ENCODE results near the gene UBE3B.

UBE3B gene

DNA sequence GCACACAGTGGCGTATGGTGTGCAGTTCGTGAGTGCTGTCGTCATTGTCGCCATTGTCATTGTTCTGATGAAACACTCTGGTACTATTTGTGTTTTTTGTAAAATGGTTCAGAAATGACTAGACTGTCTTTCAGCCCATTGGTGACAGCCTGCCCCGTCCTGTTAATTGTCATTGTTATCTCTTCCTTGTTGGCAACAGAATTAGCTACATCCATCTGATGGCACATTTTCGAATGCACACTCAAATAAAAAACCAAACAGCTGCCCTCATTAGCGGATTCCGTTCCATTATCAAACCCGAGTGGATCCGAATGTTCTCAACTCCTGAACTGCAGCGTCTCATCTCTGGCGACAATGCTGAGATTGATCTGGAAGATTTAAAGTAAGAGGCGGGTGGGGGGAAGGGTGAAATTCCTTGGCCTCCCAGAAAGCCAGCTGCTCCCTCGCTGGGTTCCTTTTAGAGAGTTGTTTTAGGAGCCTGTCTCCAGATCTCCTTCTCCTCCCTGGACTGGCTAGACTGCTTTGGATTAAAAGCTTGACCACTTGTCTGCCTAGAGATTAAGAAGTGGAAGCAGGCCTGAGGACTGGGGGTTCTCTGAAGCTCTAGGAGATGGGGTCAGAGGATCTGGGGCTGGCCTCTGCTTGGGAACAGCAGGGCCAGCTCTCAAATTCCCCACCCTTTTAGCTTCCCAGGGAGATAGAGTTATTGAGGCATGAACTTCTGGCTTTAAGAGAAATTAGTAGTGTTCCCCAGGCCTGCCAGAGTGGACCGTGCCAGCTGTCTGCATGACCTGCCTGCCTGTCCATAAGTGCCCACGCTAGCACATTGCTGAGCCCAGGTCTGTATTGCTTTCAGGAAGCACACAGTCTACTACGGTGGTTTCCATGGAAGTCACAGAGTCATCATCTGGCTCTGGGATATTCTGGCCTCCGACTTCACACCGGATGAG is 52.5 kb downstream of the UBE3B start:
- no peak for DNase-seq (ENCODE audit: low read depth)

DNA sequence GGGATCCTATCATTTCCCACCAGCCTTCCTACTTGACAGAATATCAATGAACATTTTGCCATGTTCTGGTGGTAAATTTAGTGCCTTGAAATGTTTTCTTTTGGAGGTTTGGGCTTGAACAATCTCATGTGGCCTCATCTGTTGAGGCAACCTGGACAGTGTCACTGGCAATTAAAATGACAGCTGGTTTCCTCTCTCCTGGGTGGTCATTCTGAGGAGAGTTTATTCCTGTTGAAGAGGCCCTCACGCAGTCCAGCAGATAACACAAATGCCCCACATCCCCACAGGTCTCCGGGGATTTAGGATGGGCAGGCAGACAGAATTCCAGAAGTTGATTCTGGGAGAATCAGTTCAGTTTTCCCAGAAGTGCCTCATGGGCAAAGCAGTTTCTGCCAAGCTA is 54.0 kb downstream of the UBE3B start:
- no peak for DNase-seq (ENCODE audit: low read depth)

- no peak for DNase-seq (ENCODE audit: low read depth)
Measured at GRCh38 chr12:109532721-109533486, 55.5 kb downstream of the UBE3B start.

- DNase-seq (ENCODE audit: low read depth): no peak
Measured at GRCh38 chr12:109533487-109533740, 56.0 kb downstream of the UBE3B start.

GRCh38 chr12:109534456-109534855 is 57.0 kb downstream of the UBE3B start:
- no peak for DNase-seq (ENCODE audit: low read depth)

GRCh38 chr12:109535231-109535862 is 57.9 kb downstream of the UBE3B start:
- no peak for DNase-seq (ENCODE audit: low read depth)

GRCh38 chr12:109535863-109536250 is 58.4 kb downstream of the UBE3B start:
- DNase-seq (ENCODE audit: low read depth): no peak

DNA sequence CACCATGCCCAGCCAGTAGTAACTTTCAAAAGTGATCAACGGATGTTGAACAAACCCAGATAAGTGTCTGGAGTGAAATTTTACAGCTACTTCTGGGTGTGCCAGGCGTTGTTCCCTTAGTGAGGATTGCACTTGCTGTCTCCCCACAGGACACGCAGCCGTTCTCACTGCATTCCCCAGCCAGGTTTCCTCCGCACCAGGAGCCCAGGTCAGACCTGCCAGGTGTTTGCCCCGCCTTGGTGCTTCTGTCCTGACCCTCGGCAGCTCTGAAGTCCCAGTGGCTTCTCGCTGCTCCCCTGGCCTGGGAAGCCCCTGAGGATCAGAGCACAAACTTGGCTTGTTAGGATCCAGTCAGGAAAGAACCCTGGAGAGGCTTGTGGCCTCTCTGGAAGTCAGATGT is 59.7 kb downstream of the UBE3B start:
- no peak for DNase-seq (ENCODE audit: low read depth)

DNA sequence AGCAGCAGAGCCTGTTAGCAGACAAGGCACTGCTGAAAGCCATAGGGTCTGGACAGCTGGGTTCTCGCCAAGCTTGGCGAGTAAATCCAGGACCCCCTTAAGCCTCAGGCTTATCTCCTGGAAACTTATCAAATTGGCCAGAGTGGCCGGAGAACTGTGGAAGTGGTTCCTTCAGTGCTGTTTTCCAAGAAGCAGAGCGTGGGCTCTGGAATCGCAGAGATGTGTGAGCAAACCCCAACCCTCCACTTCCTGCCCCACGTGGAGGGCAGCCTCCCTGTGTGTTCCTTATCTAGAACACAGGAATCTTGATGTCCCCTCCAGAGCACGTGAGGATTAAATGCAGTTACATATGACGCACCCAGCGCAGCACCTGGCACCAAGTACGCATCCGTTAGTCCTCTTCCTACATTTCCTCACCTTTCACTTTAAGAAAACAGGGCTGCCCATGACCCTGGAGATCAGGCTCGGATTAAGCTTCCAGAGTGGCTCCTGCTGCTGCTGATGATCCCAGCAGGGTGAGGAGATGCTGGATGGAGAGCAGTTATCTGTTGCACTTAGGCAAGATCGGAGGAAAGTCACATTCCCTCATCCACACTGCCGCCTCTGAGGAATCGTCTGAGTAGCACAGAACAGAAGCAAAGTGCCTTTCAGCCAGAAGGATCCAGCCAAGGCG is 60.9 kb downstream of the UBE3B start:
- DNase-seq (ENCODE audit: low read depth): no peak

DNA sequence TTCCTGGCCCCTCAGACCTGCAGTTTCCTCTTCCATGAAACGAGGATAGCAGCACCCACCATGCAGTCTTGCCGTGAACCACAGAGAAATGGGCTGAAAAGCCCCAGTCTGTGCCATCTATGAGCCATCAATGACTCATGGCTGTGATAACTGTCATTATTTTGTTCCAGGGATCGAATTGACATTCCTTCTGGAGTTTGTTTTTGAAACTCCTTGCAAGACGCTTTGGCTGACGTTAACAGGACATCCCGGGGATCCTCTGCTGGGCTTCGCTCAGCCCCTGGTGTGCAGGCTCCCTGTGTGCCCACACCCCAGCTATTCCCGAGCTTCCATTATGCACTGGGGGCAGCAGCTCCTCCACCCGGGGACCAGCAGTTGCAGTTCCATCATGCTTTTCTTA is 62.1 kb downstream of the UBE3B start:
- DNase-seq (ENCODE audit: low read depth): no peak

DNA sequence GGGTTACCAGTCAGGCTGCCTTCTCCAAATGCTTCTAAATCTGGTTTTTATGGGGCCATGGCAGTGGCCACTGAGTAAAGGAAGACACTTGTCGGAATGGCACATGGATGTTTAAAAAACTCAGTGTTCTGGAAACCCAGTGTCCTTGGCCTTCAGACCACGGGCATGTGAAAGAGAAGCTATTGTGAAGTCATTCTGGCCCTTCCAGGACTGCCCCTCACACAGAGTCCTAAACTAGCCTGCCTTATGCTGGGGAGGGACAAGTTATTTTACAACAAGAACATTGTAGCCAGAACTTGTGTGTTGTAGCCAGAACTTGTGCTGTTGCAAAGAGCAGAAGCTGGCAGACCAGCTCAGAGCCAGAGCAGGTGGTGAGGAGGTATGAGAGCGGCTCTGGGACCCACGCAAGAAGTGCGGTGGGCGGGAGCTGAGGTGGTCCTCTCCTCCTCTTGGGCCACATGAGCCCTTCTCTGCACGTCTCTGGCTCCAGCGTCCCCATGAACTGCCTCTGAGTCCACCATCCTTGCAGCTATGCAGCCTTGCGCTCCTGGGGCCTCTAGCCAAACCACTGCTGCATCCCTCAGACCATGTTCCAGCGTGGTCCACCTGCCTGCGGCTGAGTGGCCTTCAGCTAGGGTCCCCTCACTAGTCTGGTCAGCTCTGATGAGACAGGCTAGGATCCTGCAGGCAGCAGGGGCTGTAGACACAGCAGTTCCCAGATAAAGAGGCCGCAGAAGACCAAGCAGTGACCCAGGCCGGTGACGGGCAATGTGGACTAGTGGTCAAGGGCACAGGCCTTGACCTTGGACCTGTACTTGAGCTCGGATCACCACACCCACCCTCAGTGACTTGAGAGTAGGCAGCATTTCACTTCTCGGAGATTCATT is 63.3 kb downstream of the UBE3B start:
- no peak for DNase-seq (ENCODE audit: low read depth)

- peak; percentile 27 for DNase-seq (ENCODE audit: low read depth)
Measured at GRCh38 chr12:109541413-109541726, 63.9 kb downstream of the UBE3B start.

GRCh38 chr12:109542014-109542413 is 64.6 kb downstream of the UBE3B start:
- DNase-seq (ENCODE audit: low read depth): no peak

GRCh38 chr12:109542876-109543275 is 65.4 kb downstream of the UBE3B start:
- DNase-seq (ENCODE audit: low read depth): no peak

DNA sequence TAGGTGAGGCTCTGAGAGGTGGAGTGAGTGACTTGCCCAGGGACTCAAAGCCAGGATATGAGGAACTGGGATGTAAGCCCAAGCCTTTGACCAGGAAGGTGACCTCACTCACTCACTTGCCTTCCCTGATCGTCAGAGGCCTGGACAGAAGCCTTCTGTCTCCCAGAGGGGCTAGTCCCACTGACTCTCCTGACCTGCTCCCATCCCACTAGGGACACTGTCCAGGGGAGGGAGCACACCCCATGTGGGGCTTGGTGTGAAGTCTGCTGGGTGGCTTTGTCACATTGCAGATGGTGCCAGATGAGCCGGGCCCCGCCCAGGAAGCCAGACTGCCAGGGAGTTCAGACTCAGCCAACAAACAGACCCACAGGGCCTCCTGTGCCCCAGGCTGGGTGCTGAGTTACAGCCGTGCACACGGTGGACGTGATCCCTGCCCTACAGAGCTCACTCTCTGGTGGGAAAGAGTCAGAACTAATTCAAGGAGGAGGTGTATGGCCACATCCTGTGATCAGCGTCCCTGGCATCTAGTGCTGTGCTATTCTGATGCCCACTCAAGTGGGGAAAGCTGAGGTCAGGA is 67.6 kb downstream of the UBE3B start:
- no peak for DNase-seq (ENCODE audit: low read depth)

- no peak for DNase-seq (ENCODE audit: low read depth)
Measured at GRCh38 chr12:109545826-109546225, 68.4 kb downstream of the UBE3B start.

DNA sequence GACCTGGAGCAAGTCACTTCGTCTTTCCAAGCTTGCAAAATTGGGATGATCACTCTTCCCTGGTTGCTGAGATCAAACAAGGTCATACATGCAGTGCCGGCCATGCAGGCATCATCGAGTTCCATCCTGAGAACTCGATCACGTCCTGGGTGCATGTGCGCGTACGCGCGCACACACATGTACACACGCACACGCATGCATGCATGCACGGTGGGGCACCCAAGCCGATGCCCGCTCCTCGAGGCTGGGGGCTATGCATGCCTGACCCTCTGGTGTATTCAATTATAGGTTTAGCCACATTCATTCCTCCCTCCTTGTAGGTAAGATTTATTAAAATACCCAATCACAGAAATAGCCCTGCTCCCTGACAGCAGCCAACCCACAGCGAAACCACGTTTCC is 69.9 kb downstream of the UBE3B start:
- DNase-seq (ENCODE audit: low read depth): no peak

DNA sequence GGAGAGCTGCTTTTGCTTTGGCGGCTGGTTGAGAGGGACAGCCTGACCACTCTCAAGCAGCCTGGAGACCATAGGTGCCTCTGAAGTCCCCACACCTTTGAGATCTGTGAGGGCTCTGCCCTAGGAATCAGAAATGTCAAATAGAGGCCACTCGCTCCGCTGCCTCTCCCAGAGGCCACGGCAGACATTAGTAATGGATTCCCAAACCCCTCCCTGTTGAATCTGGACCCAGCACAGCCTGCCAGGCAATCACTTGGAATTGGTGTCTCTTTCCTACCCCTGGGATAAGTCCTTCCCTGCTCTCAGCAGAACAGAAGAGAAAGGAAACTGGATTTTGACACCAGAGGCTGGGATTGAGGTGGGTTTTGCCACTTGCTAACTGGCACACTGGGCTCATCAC is 70.8 kb downstream of the UBE3B start:
- no peak for DNase-seq (ENCODE audit: low read depth)

DNA sequence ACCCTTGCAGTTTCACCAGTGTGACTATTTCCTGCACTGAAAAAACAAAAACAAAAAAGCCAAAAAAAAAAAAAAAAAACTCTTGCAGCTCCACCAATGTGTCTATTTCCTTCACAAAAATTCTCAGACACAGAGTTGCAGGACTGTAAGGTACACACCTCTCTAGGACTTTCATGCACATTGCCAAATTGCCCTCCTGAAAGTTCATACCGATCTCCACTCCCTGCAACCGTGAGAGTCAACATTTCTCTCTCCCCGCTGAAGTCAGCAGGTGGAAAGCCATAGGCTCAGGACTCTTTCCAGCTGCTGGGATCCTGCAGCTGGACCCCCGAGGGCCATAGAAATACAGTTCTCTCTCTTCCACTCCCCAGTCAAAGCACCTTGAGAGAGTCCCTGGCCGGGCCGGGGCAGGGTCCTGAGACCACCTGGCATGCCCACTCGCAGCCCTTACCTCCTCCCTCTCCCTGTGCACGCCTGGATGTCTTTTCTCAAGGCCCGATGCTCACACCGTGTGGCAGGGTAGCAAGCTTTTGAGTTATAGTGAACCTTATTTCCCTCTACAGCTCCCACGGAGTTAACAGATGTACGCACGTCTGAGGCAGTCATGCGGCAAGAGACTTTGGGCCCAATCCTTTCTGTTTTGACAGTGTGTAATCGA is 72.3 kb downstream of the UBE3B start:
- no peak for DNase-seq (ENCODE audit: low read depth)

GRCh38 chr12:109550281-109550680 is 72.8 kb downstream of the UBE3B start:
- no peak for DNase-seq (ENCODE audit: low read depth)

GRCh38 chr12:109551108-109551507 is 73.7 kb downstream of the UBE3B start:
- DNase-seq (ENCODE audit: low read depth): no peak
